ENCODE measurements around the gene STYX. TPM values are rescaled to one million over a fixed set of nuclear protein-coding genes. Genes with fewer than 3 reads are reported as not detected.

The STYX gene
- total and polyA plus RNA-seq, 2 of the 4 experiments (the other 2 are of a cell fraction) = 5.8 to 7.5 TPM

DNA sequence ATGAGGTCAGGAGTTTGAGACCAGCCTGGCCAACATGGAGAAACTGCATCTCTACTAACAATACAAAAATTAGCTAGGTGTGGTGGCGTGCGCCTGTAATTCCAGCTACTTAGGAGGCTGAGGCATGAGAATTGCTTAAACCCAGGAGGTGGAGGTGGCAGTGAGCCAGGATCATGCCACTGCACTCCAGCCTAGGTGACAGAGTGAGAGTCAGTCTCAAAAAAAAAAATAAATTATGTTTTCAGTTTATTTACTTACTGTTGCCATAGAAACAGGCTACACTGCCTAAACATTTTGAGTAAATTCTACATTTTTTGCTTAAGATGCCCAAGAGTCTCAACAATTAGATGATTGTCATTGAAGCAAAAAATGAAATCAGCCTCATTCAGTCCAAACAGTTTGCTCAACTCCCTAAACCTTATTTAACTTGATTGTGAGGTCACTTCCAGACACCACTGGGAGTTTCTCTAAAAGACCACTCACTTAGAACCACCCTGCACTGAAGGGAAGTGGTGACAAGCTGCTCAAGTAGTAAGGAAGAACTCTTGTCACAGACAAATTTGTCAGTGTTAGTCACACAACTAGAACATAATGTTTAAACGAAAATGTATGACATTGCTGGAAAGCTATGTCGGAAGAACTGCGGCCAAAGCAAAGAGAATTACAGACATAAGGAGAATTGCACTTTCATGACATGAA, 71.2 kb downstream of the STYX start:
- H3K18ac ChIP-seq (ENCODE audit: low read depth, low read length) = peak overlapping the region; percentile 71; the same call in 1 of the 2 replicates
- ATAC-seq (ENCODE audit: low read depth) = peak; percentile 82
- TF ChIP-seq, protein P1, sequence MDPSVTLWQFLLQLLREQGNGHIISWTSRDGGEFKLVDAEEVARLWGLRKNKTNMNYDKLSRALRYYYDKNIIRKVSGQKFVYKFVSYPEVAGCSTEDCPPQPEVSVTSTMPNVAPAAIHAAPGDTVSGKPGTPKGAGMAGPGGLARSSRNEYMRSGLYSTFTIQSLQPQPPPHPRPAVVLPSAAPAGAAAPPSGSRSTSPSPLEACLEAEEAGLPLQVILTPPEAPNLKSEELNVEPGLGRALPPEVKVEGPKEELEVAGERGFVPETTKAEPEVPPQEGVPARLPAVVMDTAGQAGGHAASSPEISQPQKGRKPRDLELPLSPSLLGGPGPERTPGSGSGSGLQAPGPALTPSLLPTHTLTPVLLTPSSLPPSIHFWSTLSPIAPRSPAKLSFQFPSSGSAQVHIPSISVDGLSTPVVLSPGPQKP (IDR thresholded peaks at IDR 0.05; ENCODE audit: borderline replicate concordance, low read depth, low read length) = no peak
- TF ChIP-seq SMC3 (IDR thresholded peaks at IDR 0.05; ENCODE audit: low read depth, low read length) = peak; percentile 1; the same call in 1 of the 2 replicates
- no peak for TF ChIP-seq MAZ (IDR thresholded peaks at IDR 0.05; ENCODE audit: borderline replicate concordance, low read depth, low read length)
- peak; percentile 59 for TF ChIP-seq FOS (IDR thresholded peaks at IDR 0.05; ENCODE audit: low read depth, low read length)
- no peak for TF ChIP-seq RFX5 (IDR thresholded peaks at IDR 0.05; ENCODE audit: low read depth, low read length)
- peak; percentile 58 for TF ChIP-seq POLR2A (IDR thresholded peaks at IDR 0.05; ENCODE audit: low read depth, low read length)
- peak; percentile 56; the same call in 1 of the 2 replicates for TF ChIP-seq CEBPB (IDR thresholded peaks at IDR 0.05; ENCODE audit: low read depth, low read length)
- TF ChIP-seq MAFK (IDR thresholded peaks at IDR 0.05; ENCODE audit: low read depth, low read length) = peak; percentile 20; the same call in 1 of the 2 replicates
- TF ChIP-seq CHD1 (IDR thresholded peaks at IDR 0.05; ENCODE audit: low read depth, low read length) = no peak
- TF ChIP-seq, protein P2, sequence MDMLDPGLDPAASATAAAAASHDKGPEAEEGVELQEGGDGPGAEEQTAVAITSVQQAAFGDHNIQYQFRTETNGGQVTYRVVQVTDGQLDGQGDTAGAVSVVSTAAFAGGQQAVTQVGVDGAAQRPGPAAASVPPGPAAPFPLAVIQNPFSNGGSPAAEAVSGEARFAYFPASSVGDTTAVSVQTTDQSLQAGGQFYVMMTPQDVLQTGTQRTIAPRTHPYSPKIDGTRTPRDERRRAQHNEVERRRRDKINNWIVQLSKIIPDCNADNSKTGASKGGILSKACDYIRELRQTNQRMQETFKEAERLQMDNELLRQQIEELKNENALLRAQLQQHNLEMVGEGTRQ (IDR thresholded peaks at IDR 0.05; ENCODE audit: low read depth, low read length) = no peak
- TF ChIP-seq, protein P3, sequence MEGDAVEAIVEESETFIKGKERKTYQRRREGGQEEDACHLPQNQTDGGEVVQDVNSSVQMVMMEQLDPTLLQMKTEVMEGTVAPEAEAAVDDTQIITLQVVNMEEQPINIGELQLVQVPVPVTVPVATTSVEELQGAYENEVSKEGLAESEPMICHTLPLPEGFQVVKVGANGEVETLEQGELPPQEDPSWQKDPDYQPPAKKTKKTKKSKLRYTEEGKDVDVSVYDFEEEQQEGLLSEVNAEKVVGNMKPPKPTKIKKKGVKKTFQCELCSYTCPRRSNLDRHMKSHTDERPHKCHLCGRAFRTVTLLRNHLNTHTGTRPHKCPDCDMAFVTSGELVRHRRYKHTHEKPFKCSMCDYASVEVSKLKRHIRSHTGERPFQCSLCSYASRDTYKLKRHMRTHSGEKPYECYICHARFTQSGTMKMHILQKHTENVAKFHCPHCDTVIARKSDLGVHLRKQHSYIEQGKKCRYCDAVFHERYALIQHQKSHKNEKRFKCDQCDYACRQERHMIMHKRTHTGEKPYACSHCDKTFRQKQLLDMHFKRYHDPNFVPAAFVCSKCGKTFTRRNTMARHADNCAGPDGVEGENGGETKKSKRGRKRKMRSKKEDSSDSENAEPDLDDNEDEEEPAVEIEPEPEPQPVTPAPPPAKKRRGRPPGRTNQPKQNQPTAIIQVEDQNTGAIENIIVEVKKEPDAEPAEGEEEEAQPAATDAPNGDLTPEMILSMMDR (conservative IDR thresholded peaks at IDR 0.05; ENCODE audit: low read depth, low read length) = no peak
- H3K4me2 ChIP-seq (ENCODE audit: low read depth, low read length) = peak overlapping the region; percentile 93
- no peak overlapping the region for H2AFZ ChIP-seq (replicated peaks; ENCODE audit: low read length, poor library complexity)
- H3K9me1 ChIP-seq (ENCODE audit: insufficient read depth, low read length) = no peaks in the 10 kb centered on the region
- H2BK5ac ChIP-seq (ENCODE audit: low read depth, low read length, poor library complexity, severe bottlenecking) = peak overlapping the region; percentile 82
- peak overlapping the region; percentile 1; the same call in 1 of the 2 replicates for H3K23ac ChIP-seq (ENCODE audit: low read depth, low read length)
- H3K4me1 ChIP-seq (ENCODE audit: control insufficient read depth, insufficient read depth, low read length) = peaks cover 7% of the 10 kb centered on the region; the same call in 1 of the 2 replicates
- H2AK9ac ChIP-seq (replicated peaks; ENCODE audit: low read depth, low read length, poor library complexity) = no peak overlapping the region
- H3K79me1 ChIP-seq (ENCODE audit: low read depth in 1 of 2, low read length in 2 of 2) = no peaks in the 10 kb centered on the region
- in situ Hi-C loops (cut with MboI; ENCODE audit: low sequenced_read_pairs) = no loop called here
- H2BK20ac ChIP-seq (ENCODE audit: low read depth, low read length) = peak overlapping the region; percentile 47; the same call in 1 of the 2 replicates
- H4K91ac ChIP-seq (ENCODE audit: insufficient read depth, low read depth, low read length) = no peak overlapping the region; the same call in 1 of the 2 replicates
- H3K36me3 ChIP-seq (ENCODE audit: control insufficient read depth, insufficient read depth, low read length) = no peaks in the 10 kb centered on the region
- H2BK15ac ChIP-seq (ENCODE audit: low read depth, low read length) = 0 out of 3 replicates have a peak overlapping the region, but pooled peaks have one; percentile 17
- peak overlapping the region in 1 of 2 experiments; percentile 41; a peak in 1 of 4 replicates for H4K8ac ChIP-seq (ENCODE audit: low read depth in 2 of 2, low read length in 2 of 2)
- CTCF ChIA-PET = interaction anchor here (0.5 kb wide), 1 partner anchor 161 kb away, joined by 12 read pairs; no protein-coding TSS in a partner anchor
- peak overlapping the region; percentile 34 for H3K27ac ChIP-seq (ENCODE audit: insufficient read depth, low read length)
- peak overlapping the region; percentile 36; the same call in 1 of the 2 replicates for H2AK5ac ChIP-seq (ENCODE audit: low read depth, low read length)
- intact Hi-C loops (cut with micrococcal nuclease) = no loop called here
- H4K20me1 ChIP-seq (ENCODE audit: insufficient read depth, low read length) = no peaks in the 10 kb centered on the region
- dilution Hi-C loops (cut with HindIII; ENCODE audit: low sequenced_read_pairs, unreplicated experiment) = no loop called here
- H3K27me3 ChIP-seq (ENCODE audit: control insufficient read depth, insufficient read depth, low read length) = no peaks in the 10 kb centered on the region
- H3K56ac ChIP-seq (ENCODE audit: extremely low read depth, insufficient read depth, low read length) = no peak overlapping the region
- peak; percentile 92 for DNase-seq
- POLR2A ChIA-PET (ENCODE audit: unreplicated experiment) = no interaction called here
- no TSS peak for BruUV-seq (replicated peaks)
- peak overlapping the region; percentile 36; the same call in 1 of the 2 replicates for H3K4me3 ChIP-seq (ENCODE audit: insufficient read depth, low read depth, low read length)
- H2BK120ac ChIP-seq (ENCODE audit: low read depth, low read length) = peak overlapping the region; percentile 96; the same call in 1 of the 2 replicates
- no peak overlapping the region for H3K9ac ChIP-seq (ENCODE audit: low read depth, low read length)
- no peak overlapping the region for H4K5ac ChIP-seq (ENCODE audit: low read depth, low read length)
- no peaks in the 10 kb centered on the region for H3K9me3 ChIP-seq (ENCODE audit: control insufficient read depth, insufficient read depth, low read length)
- no CpG with 5 or more reads among the region's 5 CpGs for WGBS, 2 experiments (ENCODE audit: extremely low coverage in 2 of 2, insufficient read length in 1 of 2)
- no peak overlapping the region; the same call in 1 of the 2 replicates for H3K14ac ChIP-seq (replicated peaks; ENCODE audit: low read depth, low read length)
- H3K4ac ChIP-seq (ENCODE audit: low read depth, low read length) = peak overlapping the region; percentile 52
